WTC11 (cell line): Measurements from ENCODE around the gene ASPHD2. TPM values are rescaled to one million over a fixed set of nuclear protein-coding genes. Genes with fewer than 3 reads are reported as not detected.
"Not testable (repeated sequence)": the region's sequence is repeated elsewhere in the genome, so short reads cannot be mapped to it uniquely, and the experiment has no call there.

Source experiments
- ATAC-seq: fragments of 200-7000 bp; cut with Tn5 transposase; 2 replicates; pipeline ENCODE4 v1.10.0; 2021; ENCODE audit warnings: mild to moderate bottlenecking, moderate library complexity
- CTCF ChIA-PET: fragments of 300-600 bp; sonication (Branson Sonifier 250); formaldehyde crosslinking; loops from one replicate; lab custom pipeline; 2021; ENCODE audit warnings: antibody characterized with exemption; lab: Charles Lee
- POLR2A ChIA-PET: fragments of 350-600 bp; sonication (Branson Sonifier 250); formaldehyde crosslinking; loops from one replicate; lab custom pipeline; 2021; ENCODE audit warnings: antibody characterized with exemption; lab: Charles Lee
- DNase-seq: peaks from one replicate; pipeline ENCODE4 v3.0.0; 2021; ENCODE audit warnings: low spot score
- H3K27ac Mint-ChIP-seq: 2 replicates; pipeline ENCODE4 v1.8.0; 2021; ENCODE audit warnings: mixed read lengths
- H3K27me3 Mint-ChIP-seq: 2 replicates; pipeline ENCODE4 v1.8.0; 2021; ENCODE audit warnings: low read depth, mild to moderate bottlenecking, moderate library complexity, mixed read lengths
- H3K36me3 Mint-ChIP-seq: 2 replicates; pipeline ENCODE4 v1.8.0; 2021; ENCODE audit warnings: mixed read lengths
- H3K4me1 Mint-ChIP-seq: 2 replicates; pipeline ENCODE4 v1.8.0; 2022; ENCODE audit warnings: mixed read lengths
- H3K4me3 Mint-ChIP-seq: 2 replicates; pipeline ENCODE4 v1.8.0; 2021; ENCODE audit warnings: mild to moderate bottlenecking, moderate library complexity, mixed read lengths
- H3K9me3 Mint-ChIP-seq: 2 replicates; pipeline ENCODE4 v1.8.0; 2021; ENCODE audit warnings: mixed read lengths
- ARID4B ChIP-seq: sonication (generic); formaldehyde crosslinking; IDR thresholded peaks from 2 replicates; pipeline ENCODE4 v1.8.0; 2023; ENCODE audit warnings: missing genetic modification reagents, mild to moderate bottlenecking, borderline replicate concordance
- E2F1 ChIP-seq: sonication (generic); formaldehyde crosslinking; IDR thresholded peaks from 2 replicates; pipeline ENCODE4 v1.8.0; 2022; ENCODE audit warnings: mild to moderate bottlenecking, missing genetic modification reagents
- EMX1 ChIP-seq: fragments of 250-450 bp; sonication (Bioruptor Pico); IDR thresholded peaks from 2 replicates; pipeline ENCODE4 v1.8.0; 2021; ENCODE audit warnings: mild to moderate bottlenecking
- ERG ChIP-seq: fragments of 250-450 bp; sonication (Bioruptor Pico); IDR thresholded peaks from 2 replicates; pipeline ENCODE4 v1.8.0; 2021; ENCODE audit warnings: mild to moderate bottlenecking
- HMGA2 ChIP-seq: fragments of 250-450 bp; sonication (Bioruptor Pico); IDR thresholded peaks from 2 replicates; pipeline ENCODE4 v1.4.0; 2021; ENCODE audit warnings: mild to moderate bottlenecking, moderate library complexity
- STAT6 ChIP-seq: sonication (generic); formaldehyde crosslinking; conservative IDR thresholded peaks from 2 replicates; pipeline ENCODE4 v1.8.1; 2023; ENCODE audit warnings: mild to moderate bottlenecking, low read depth, missing genetic modification reagents, moderate library complexity
- USF1 ChIP-seq: sonication (generic); formaldehyde crosslinking; IDR thresholded peaks from 2 replicates; pipeline ENCODE4 v1.8.0; 2022; ENCODE audit warnings: mild to moderate bottlenecking, missing genetic modification reagents
- USF2 ChIP-seq: sonication (generic); formaldehyde crosslinking; IDR thresholded peaks from 2 replicates; pipeline ENCODE4 v1.8.1; 2023; ENCODE audit warnings: mild to moderate bottlenecking, missing genetic modification reagents, moderate library complexity
- ZBTB43 ChIP-seq: sonication (generic); formaldehyde crosslinking; IDR thresholded peaks from 2 replicates; pipeline ENCODE4 v1.8.1; 2023; ENCODE audit warnings: mild to moderate bottlenecking, missing genetic modification reagents
- ZNF232 ChIP-seq: sonication (generic); formaldehyde crosslinking; IDR thresholded peaks from 2 replicates; pipeline ENCODE4 v1.8.0; 2022; ENCODE audit warnings: mild to moderate bottlenecking, missing genetic modification reagents
- ZNF263 ChIP-seq: sonication (generic); formaldehyde crosslinking; IDR thresholded peaks from 2 replicates; pipeline ENCODE4 v1.8.1; 2022; ENCODE audit warnings: low read depth, mild to moderate bottlenecking, moderate library complexity, missing genetic modification reagents
- ZNF425 ChIP-seq: fragments of 250-450 bp; sonication (Bioruptor Pico); conservative IDR thresholded peaks from 2 replicates; pipeline ENCODE4 v1.9.0; 2021; ENCODE audit warnings: mild to moderate bottlenecking
- total RNA-seq: library from RNA; stranded (reverse); gene quantifications from 3 replicates; pipeline ENCODE4 v1.2.3, GENCODE V29; 2021

Gene ASPHD2
- total RNA-seq, 1 experiment from 2014 or later, result 7.1 TPM

- TF ChIP-seq ZBTB43 (CRISPR knock-in tag) (no peak), ZNF263 (CRISPR knock-in tag) (no peak), USF1 (CRISPR knock-in tag) (peak; percentile 65)
These were observed 22.9 kb upstream of the ASPHD2 start (continued) for GRCh38 chr22:26406118-26406517.

GRCh38 chr22:26408562-26409220 is 20.4 kb upstream of the ASPHD2 start:
- H3K4me1 Mint-ChIP-seq, H3K27me3 Mint-ChIP-seq, H3K27ac Mint-ChIP-seq, H3K4me3 Mint-ChIP-seq: not testable (repeated sequence)
- CTCF ChIA-PET, result interaction anchor here (0.7 kb wide), 1 partner anchor 504 kb away, joined by 5 read pairs; no protein-coding TSS in a partner anchor
- TF ChIP-seq HMGA2, result peak; percentile 19; the same call in 1 of the 2 replicates
- TF ChIP-seq, all 79 proteins: peak for 1; not testable (repeated sequence) for 78
- H3K9me3 Mint-ChIP-seq, ATAC-seq, POLR2A ChIA-PET, H3K36me3 Mint-ChIP-seq, DNase-seq: not testable (repeated sequence)

- no peak overlapping the region for H3K27ac Mint-ChIP-seq
- no peak for ATAC-seq
- peaks cover 4% of the 10 kb centered on the region; the same call in 1 of the 2 replicates for H3K9me3 Mint-ChIP-seq
- peaks cover 6% of the 10 kb centered on the region for H3K4me1 Mint-ChIP-seq
- H3K36me3 Mint-ChIP-seq, result no peaks in the 10 kb centered on the region
- POLR2A ChIA-PET, result interaction anchor here (0.8 kb wide), 1 partner anchor 27 kb away, joined by 5 read pairs; no protein-coding TSS in a partner anchor
- no peak for DNase-seq
- no peak overlapping the region for H3K4me3 Mint-ChIP-seq
- H3K27me3 Mint-ChIP-seq, result peaks cover 8% of the 10 kb centered on the region; the same call in 1 of the 2 replicates
- CTCF ChIA-PET, result interaction anchor here (1.5 kb wide), 1 partner anchor 45 kb away, joined by 8 read pairs; no protein-coding TSS in a partner anchor
- TF ChIP-seq ZBTB43 (CRISPR knock-in tag) (no peak), ZNF232 (CRISPR knock-in tag) (no peak), EMX1 (CRISPR knock-in tag) (no peak), USF2 (CRISPR knock-in tag) (no peak), STAT6 (no peak), ZNF425 (CRISPR knock-in tag) (no peak), ERG (CRISPR knock-in tag) (no peak), E2F1 (CRISPR knock-in tag) (no peak), ARID4B (CRISPR knock-in tag) (no peak)
These were observed 19.2 kb upstream of the ASPHD2 start for GRCh38 chr22:26409719-26410335.
